Measurements from ENCODE around the gene PCDH15.
"Not testable (repeated sequence)": the region's sequence is repeated elsewhere in the genome, so short reads cannot be mapped to it uniquely, and the experiment has no call there.

PCDH15 gene

DNA sequence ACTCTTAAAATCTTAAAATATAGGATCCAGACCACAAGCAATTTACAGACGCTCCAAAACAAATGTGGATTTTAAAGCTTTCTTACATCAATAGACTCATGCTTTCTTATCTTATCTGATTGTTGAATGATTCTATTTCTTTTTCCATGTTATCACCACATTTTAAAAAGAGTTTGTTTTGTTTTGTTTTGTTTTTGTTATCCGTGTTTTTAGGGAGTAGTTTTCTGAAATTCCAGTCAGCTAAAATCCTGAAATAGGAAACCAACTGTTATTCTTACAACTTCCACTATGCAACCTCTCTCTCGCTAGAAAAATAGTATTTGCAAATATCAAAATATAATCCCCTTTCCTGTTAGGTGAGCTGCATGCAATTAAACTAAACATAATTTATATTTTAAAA, 251.0 kb downstream of the PCDH15 start:
- H3K27me3 ChIP-seq (ENCODE audit: control insufficient read depth, insufficient read depth, low read length): no peaks in the 10 kb centered on the region
- no peak overlapping the region for H3K4me3 ChIP-seq (ENCODE audit: low read length)
- no peak overlapping the region for H3K4me2 ChIP-seq (ENCODE audit: low read length)
- no peaks in the 10 kb centered on the region for H3K4me1 ChIP-seq (ENCODE audit: control insufficient read depth, insufficient read depth, low read length)
- H3K36me3 ChIP-seq (ENCODE audit: insufficient read depth, low read length): no peaks in the 10 kb centered on the region
- H3K9me3 ChIP-seq (replicated peaks; ENCODE audit: low read length): no peaks in the 10 kb centered on the region
- H3K9ac ChIP-seq (ENCODE audit: low read depth, low read length): no peak overlapping the region

DNA sequence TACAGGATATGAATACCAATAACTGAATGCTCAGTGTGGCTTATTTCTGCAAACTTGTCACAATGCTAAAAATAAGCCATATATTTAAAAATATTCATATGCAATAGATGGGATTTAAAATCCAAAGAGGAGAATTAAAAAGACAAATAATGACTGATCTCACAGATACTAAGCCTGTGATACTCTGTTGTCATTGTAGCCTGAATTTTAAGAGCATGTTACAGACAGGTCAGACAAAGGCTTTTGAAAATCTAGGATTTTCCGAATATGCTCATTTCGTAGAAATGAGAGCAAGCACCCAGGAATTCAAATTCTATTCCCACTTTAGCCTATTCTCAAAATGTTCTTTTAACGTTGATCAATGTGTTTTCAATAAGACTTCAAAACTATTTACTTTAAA, 269.7 kb downstream of the PCDH15 start:
- Histone ChIP-seq H3K4me1 (ENCODE audit: control insufficient read depth, insufficient read depth, low read length) (no peaks in the 10 kb centered on the region), H3K27me3 (ENCODE audit: control insufficient read depth, insufficient read depth, low read length) (no peaks in the 10 kb centered on the region), H3K9me3 (replicated peaks; ENCODE audit: low read length) (no peaks in the 10 kb centered on the region), H3K4me3 (ENCODE audit: low read length) (no peak overlapping the region), H3K9ac (ENCODE audit: low read depth, low read length) (no peak overlapping the region), H3K4me2 (ENCODE audit: low read length) (no peak overlapping the region), H3K36me3 (ENCODE audit: insufficient read depth, low read length) (no peaks in the 10 kb centered on the region)

GRCh38 chr10:54530299-54530698, 270.7 kb downstream of the PCDH15 start:
- no peaks in the 10 kb centered on the region for H3K36me3 ChIP-seq (ENCODE audit: insufficient read depth, low read length)
- no peak overlapping the region for H3K4me3 ChIP-seq (ENCODE audit: low read length)
- H3K4me1 ChIP-seq (ENCODE audit: control insufficient read depth, insufficient read depth, low read length): no peaks in the 10 kb centered on the region
- H3K9ac ChIP-seq (ENCODE audit: low read depth, low read length): no peak overlapping the region
- no peak overlapping the region for H3K4me2 ChIP-seq (ENCODE audit: low read length)
- no peaks in the 10 kb centered on the region for H3K27me3 ChIP-seq (ENCODE audit: control insufficient read depth, insufficient read depth, low read length)
- no peaks in the 10 kb centered on the region for H3K9me3 ChIP-seq (replicated peaks; ENCODE audit: low read length)

GRCh38 chr10:54525816-54526215, 275.2 kb downstream of the PCDH15 start:
- no peak overlapping the region for H3K9ac ChIP-seq (ENCODE audit: low read depth, low read length)
- H3K27me3 ChIP-seq (ENCODE audit: control insufficient read depth, insufficient read depth, low read length): no peaks in the 10 kb centered on the region
- no peak overlapping the region for H3K4me3 ChIP-seq (ENCODE audit: low read length)
- no peaks in the 10 kb centered on the region for H3K36me3 ChIP-seq (ENCODE audit: insufficient read depth, low read length)
- no peaks in the 10 kb centered on the region for H3K4me1 ChIP-seq (ENCODE audit: control insufficient read depth, insufficient read depth, low read length)
- no peak overlapping the region for H3K4me2 ChIP-seq (ENCODE audit: low read length)
- H3K9me3 ChIP-seq (replicated peaks; ENCODE audit: low read length): no peaks in the 10 kb centered on the region

- H3K36me3 ChIP-seq (ENCODE audit: insufficient read depth, low read length); H3K27me3 ChIP-seq (ENCODE audit: control insufficient read depth, insufficient read depth, low read length); H3K9ac ChIP-seq (ENCODE audit: low read depth, low read length); H3K9me3 ChIP-seq (replicated peaks; ENCODE audit: low read length); H3K4me3 ChIP-seq (ENCODE audit: low read length); H3K4me1 ChIP-seq (ENCODE audit: control insufficient read depth, insufficient read depth, low read length); H3K4me2 ChIP-seq (ENCODE audit: low read length): not testable (repeated sequence)
These were observed 285.8 kb downstream of the PCDH15 start for GRCh38 chr10:54515244-54515643.

- Histone ChIP-seq H3K9ac (ENCODE audit: low read depth, low read length) (no peak overlapping the region), H3K4me1 (ENCODE audit: control insufficient read depth, insufficient read depth, low read length) (no peaks in the 10 kb centered on the region), H3K27me3 (ENCODE audit: control insufficient read depth, insufficient read depth, low read length) (no peaks in the 10 kb centered on the region), H3K4me2 (ENCODE audit: low read length) (no peak overlapping the region), H3K36me3 (ENCODE audit: insufficient read depth, low read length) (no peaks in the 10 kb centered on the region), H3K9me3 (replicated peaks; ENCODE audit: low read length) (no peaks in the 10 kb centered on the region), H3K4me3 (ENCODE audit: low read length) (no peak overlapping the region)
These were observed 297.2 kb downstream of the PCDH15 start for GRCh38 chr10:54503863-54504262.

- no peaks in the 10 kb centered on the region for H3K27me3 ChIP-seq (ENCODE audit: control insufficient read depth, insufficient read depth, low read length)
- no peaks in the 10 kb centered on the region for H3K9me3 ChIP-seq (replicated peaks; ENCODE audit: low read length)
- no peaks in the 10 kb centered on the region for H3K4me1 ChIP-seq (ENCODE audit: control insufficient read depth, insufficient read depth, low read length)
- H3K9ac ChIP-seq (ENCODE audit: low read depth, low read length): no peak overlapping the region
- H3K4me2 ChIP-seq (ENCODE audit: low read length): no peak overlapping the region
- H3K4me3 ChIP-seq (ENCODE audit: low read length): no peak overlapping the region
- no peaks in the 10 kb centered on the region for H3K36me3 ChIP-seq (ENCODE audit: insufficient read depth, low read length)
These were observed 299.1 kb downstream of the PCDH15 start for GRCh38 chr10:54501929-54502328.

- Histone ChIP-seq H3K27me3 (ENCODE audit: control insufficient read depth, insufficient read depth, low read length) (no peaks in the 10 kb centered on the region), H3K4me3 (ENCODE audit: low read length) (no peak overlapping the region), H3K36me3 (ENCODE audit: insufficient read depth, low read length) (no peaks in the 10 kb centered on the region), H3K4me2 (ENCODE audit: low read length) (no peak overlapping the region), H3K9me3 (replicated peaks; ENCODE audit: low read length) (peaks cover 2% of the 10 kb centered on the region), H3K9ac (ENCODE audit: low read depth, low read length) (no peak overlapping the region), H3K4me1 (ENCODE audit: control insufficient read depth, insufficient read depth, low read length) (no peaks in the 10 kb centered on the region)
These were observed 304.2 kb downstream of the PCDH15 start for GRCh38 chr10:54496852-54497251.

DNA sequence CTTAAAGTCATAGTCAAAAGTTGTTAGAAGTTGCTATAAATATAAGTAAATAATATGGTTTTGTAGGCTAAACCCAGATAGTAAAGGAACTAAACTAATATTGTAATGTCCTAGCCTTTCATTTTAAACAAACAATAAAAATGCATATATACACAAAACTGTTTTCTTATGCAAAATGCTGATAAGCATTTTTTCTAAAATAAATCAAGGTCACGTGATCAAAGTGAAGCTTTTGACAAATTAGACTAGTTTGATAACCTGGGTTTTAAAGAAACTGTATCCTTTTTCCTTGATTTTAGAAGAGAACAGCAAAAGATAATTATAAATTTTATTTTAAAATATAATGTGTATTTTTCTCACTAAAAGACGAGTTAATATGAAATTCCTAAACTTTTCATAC, 313.3 kb downstream of the PCDH15 start:
- no peaks in the 10 kb centered on the region for H3K4me1 ChIP-seq (ENCODE audit: control insufficient read depth, insufficient read depth, low read length)

GRCh38 chr10:54485971-54486370, 315.1 kb downstream of the PCDH15 start:
- no peak overlapping the region for H3K4me3 ChIP-seq (ENCODE audit: low read length)
- no peak overlapping the region for H3K9ac ChIP-seq (ENCODE audit: low read depth, low read length)
- no peaks in the 10 kb centered on the region for H3K4me1 ChIP-seq (ENCODE audit: control insufficient read depth, insufficient read depth, low read length)
- no peaks in the 10 kb centered on the region for H3K36me3 ChIP-seq (ENCODE audit: insufficient read depth, low read length)
- no peaks in the 10 kb centered on the region for H3K27me3 ChIP-seq (ENCODE audit: control insufficient read depth, insufficient read depth, low read length)
- H3K4me2 ChIP-seq (ENCODE audit: low read length): no peak overlapping the region
- H3K9me3 ChIP-seq (replicated peaks; ENCODE audit: low read length): no peaks in the 10 kb centered on the region

More for the DNA sequence above, 313.3 kb downstream of the PCDH15 start:
- Histone ChIP-seq H3K9me3 (replicated peaks; ENCODE audit: low read length) (peaks cover 4% of the 10 kb centered on the region), H3K9ac (ENCODE audit: low read depth, low read length) (no peak overlapping the region), H3K4me2 (ENCODE audit: low read length) (no peak overlapping the region), H3K36me3 (ENCODE audit: insufficient read depth, low read length) (no peaks in the 10 kb centered on the region), H3K27me3 (ENCODE audit: control insufficient read depth, insufficient read depth, low read length) (no peaks in the 10 kb centered on the region), H3K4me3 (ENCODE audit: low read length) (no peak overlapping the region)

GRCh38 chr10:54484186-54484585, 316.8 kb downstream of the PCDH15 start:
- Histone ChIP-seq H3K4me1 (ENCODE audit: control insufficient read depth, insufficient read depth, low read length) (no peaks in the 10 kb centered on the region), H3K9ac (ENCODE audit: low read depth, low read length) (no peak overlapping the region), H3K27me3 (ENCODE audit: control insufficient read depth, insufficient read depth, low read length) (no peaks in the 10 kb centered on the region), H3K36me3 (ENCODE audit: insufficient read depth, low read length) (no peaks in the 10 kb centered on the region), H3K4me3 (ENCODE audit: low read length) (no peak overlapping the region), H3K4me2 (ENCODE audit: low read length) (no peak overlapping the region), H3K9me3 (replicated peaks; ENCODE audit: low read length) (no peaks in the 10 kb centered on the region)

- no peak overlapping the region for H3K4me2 ChIP-seq (ENCODE audit: low read length)
- H3K9me3 ChIP-seq (replicated peaks; ENCODE audit: low read length): no peaks in the 10 kb centered on the region
- no peaks in the 10 kb centered on the region for H3K4me1 ChIP-seq (ENCODE audit: control insufficient read depth, insufficient read depth, low read length)
- H3K27me3 ChIP-seq (ENCODE audit: control insufficient read depth, insufficient read depth, low read length): no peaks in the 10 kb centered on the region
- H3K4me3 ChIP-seq (ENCODE audit: low read length): no peak overlapping the region
- H3K9ac ChIP-seq (ENCODE audit: low read depth, low read length): no peak overlapping the region
- H3K36me3 ChIP-seq (ENCODE audit: insufficient read depth, low read length): no peaks in the 10 kb centered on the region
These were observed 322.4 kb downstream of the PCDH15 start for GRCh38 chr10:54478601-54479000.

Measured in skeletal muscle satellite cell (primary cell).